SK-N-SH (cell line): ENCODE measurements around the gene MYF6. TPM values are rescaled to one million over a fixed set of nuclear protein-coding genes. Genes with fewer than 3 reads are reported as not detected.

Experiments
- CTCF ChIA-PET: fragments of 300-600, 350-600 bp; formaldehyde crosslinking; extraction: SDS; loops from one replicate; lab custom pipeline; 2021; lab: Yijun Ruan, JAX
- POLR2A ChIA-PET: fragments of 350-600 bp; sonication (Branson Sonifier 250); formaldehyde crosslinking; extraction: SDS; loops from one replicate; lab custom pipeline; 2020; ENCODE audit warnings: antibody characterized with exemption, inconsistent platforms; lab: Yijun Ruan, JAX
- DNase-seq: peaks from one replicate; pipeline ENCODE4 v3.0.0; 2012
- H2AFZ ChIP-seq: fragments of 200-600 bp; sonication (generic); 2 replicates; pipeline ENCODE4 v1.8.1; 2016; ENCODE audit warnings: antibody characterized with exemption, mild to moderate bottlenecking, low read depth
- H3F3A ChIP-seq: fragments of 200-600 bp; sonication (generic); replicated peaks from 2 replicates; pipeline ENCODE3; 2016; ENCODE audit warnings: antibody characterized with exemption, mild to moderate bottlenecking; ENCODE audit not compliant: insufficient read depth
- H3K27ac ChIP-seq, 2 experiments: fragments of 200-500 bp in 1 of 2; fragments of 200-600 bp in 1 of 2; sonication (Bioruptor generic) in 1 of 2; sonication (generic), shearing (Covaris generic) in 1 of 2; 2 replicates each; pipeline versions ENCODE4 v1.5.1 to v1.6.1; 2014 to 2016; ENCODE audit warnings: low read depth in 2 of 2, inconsistent platforms in 1 of 2, low read length in 1 of 2, mild to moderate bottlenecking in 1 of 2, mixed read lengths in 1 of 2
- H3K27me3 ChIP-seq: fragments of 200-600 bp; sonication (generic), shearing (Covaris generic); 2 replicates; pipeline ENCODE4 v1.6.1; 2016; ENCODE audit warnings: mixed run types; ENCODE audit not compliant: insufficient read depth
- H3K36me3 ChIP-seq, 2 experiments: fragments of 200-500 bp in 1 of 2; fragments of 200-600 bp in 1 of 2; sonication (Bioruptor generic) in 1 of 2; sonication (generic) in 1 of 2; replicated peaks in 1 of 2; 2 replicates each; pipeline versions ENCODE3 to v1.5.1; 2014 to 2016; ENCODE audit warnings: low read length in 1 of 2, mild to moderate bottlenecking in 1 of 2; ENCODE audit not compliant: insufficient read depth in 2 of 2, control insufficient read depth in 1 of 2
- H3K4me1 ChIP-seq, 2 experiments: fragments of 200-500 bp in 1 of 2; fragments of 200-600 bp in 1 of 2; sonication (Bioruptor generic) in 1 of 2; sonication (generic), shearing (Covaris generic) in 1 of 2; 2 replicates each; pipeline versions ENCODE4 v1.5.1 to v1.6.1; 2014 to 2016; ENCODE audit warnings: low read depth in 1 of 2, low read length in 1 of 2, mixed run types in 1 of 2; ENCODE audit not compliant: insufficient read depth in 2 of 2, control insufficient read depth in 1 of 2
- H3K4me2 ChIP-seq: fragments of 200-600 bp; sonication (generic), shearing (Covaris generic); 2 replicates; pipeline ENCODE4 v1.6.1; 2017; ENCODE audit warnings: mixed run types
- H3K4me3 ChIP-seq, 2 experiments: fragments of 200-500 bp in 1 of 2; fragments of 200-600 bp in 1 of 2; sonication (Bioruptor generic) in 1 of 2; sonication (generic), shearing (Covaris generic) in 1 of 2; 2 replicates each; pipeline versions ENCODE4 v1.5.1 to v1.8.1; 2014 to 2016; ENCODE audit warnings: low read depth in 2 of 2, inconsistent platforms in 1 of 2, low read length in 1 of 2, mild to moderate bottlenecking in 1 of 2, mixed read lengths in 1 of 2, moderate library complexity in 1 of 2
- H3K79me2 ChIP-seq: fragments of 200-600 bp; sonication (generic); 2 replicates; pipeline ENCODE4 v1.8.1; 2017; ENCODE audit warnings: mild to moderate bottlenecking; ENCODE audit not compliant: insufficient read depth
- H3K9ac ChIP-seq: fragments of 200-600 bp; sonication (generic); 2 replicates; pipeline ENCODE4 v1.6.1; 2017; ENCODE audit warnings: mixed run types
- H3K9me2 ChIP-seq: fragments of 200-600 bp; sonication (generic); 2 replicates; pipeline ENCODE4 v1.6.1; 2017; ENCODE audit warnings: mixed run types
- H3K9me3 ChIP-seq: fragments of 200-600 bp; sonication (generic); 2 replicates; pipeline ENCODE4 v1.6.1; 2017; ENCODE audit warnings: mixed run types, mild to moderate bottlenecking, moderate library complexity
- H4K20me1 ChIP-seq: fragments of 200-600 bp; sonication (generic); 2 replicates; pipeline ENCODE4 v1.6.1; 2017; ENCODE audit warnings: mild to moderate bottlenecking, mixed run types; ENCODE audit not compliant: insufficient read depth
- ELF1 ChIP-seq: IDR thresholded peaks from 2 replicates; pipeline ENCODE4 v1.4.0; 2012
- FOSL2 ChIP-seq: IDR thresholded peaks from 2 replicates; pipeline ENCODE4 v1.4.0; 2012; ENCODE audit warnings: low read depth, mild to moderate bottlenecking, moderate library complexity, borderline replicate concordance
- FOXM1 ChIP-seq: IDR thresholded peaks from 2 replicates; pipeline ENCODE4 v1.4.0; 2012; ENCODE audit warnings: low read depth, mild to moderate bottlenecking
- GABPA ChIP-seq: IDR thresholded peaks from 2 replicates; pipeline ENCODE4 v1.4.0; 2012; ENCODE audit warnings: low read depth, mild to moderate bottlenecking
- GATA2 ChIP-seq: sonication (generic); formaldehyde crosslinking; IDR thresholded peaks from 2 replicates; pipeline ENCODE4 v1.5.0; 2020; ENCODE audit warnings: mild to moderate bottlenecking, missing genetic modification reagents
- JUND ChIP-seq: IDR thresholded peaks from 2 replicates; pipeline ENCODE4 v1.4.0; 2012
- MAX ChIP-seq: IDR thresholded peaks from 2 replicates; pipeline ENCODE4 v1.4.0; 2012; ENCODE audit warnings: low read depth
- MEF2A ChIP-seq: IDR thresholded peaks from 2 replicates; pipeline ENCODE4 v1.4.0; 2012; ENCODE audit warnings: low read depth, borderline replicate concordance
- NFIC ChIP-seq: IDR thresholded peaks from 2 replicates; pipeline ENCODE4 v1.4.0; 2012; ENCODE audit warnings: borderline replicate concordance
- POLR2AphosphoS5 ChIP-seq: IDR thresholded peaks from 2 replicates; pipeline ENCODE4 v1.6.1; 2012; ENCODE audit warnings: low read depth, low read length
- RAD21 ChIP-seq: IDR thresholded peaks from 2 replicates; pipeline ENCODE4 v1.6.1; 2012; ENCODE audit warnings: mild to moderate bottlenecking, low read length
- RCOR1 ChIP-seq: fragments of 150-350 bp; IDR thresholded peaks from 2 replicates; pipeline ENCODE4 v1.6.1; 2017; ENCODE audit warnings: antibody characterized with exemption, low read length
- RFX5 ChIP-seq: IDR thresholded peaks from 2 replicates; pipeline ENCODE4 v1.6.1; 2012; ENCODE audit warnings: mild to moderate bottlenecking, improper control_type of control experiment, low read length
- SIN3A ChIP-seq: IDR thresholded peaks from 2 replicates; pipeline ENCODE4 v1.6.1; 2012; ENCODE audit warnings: low read depth, mild to moderate bottlenecking, low read length, moderate library complexity, borderline replicate concordance
- SMC3 ChIP-seq: IDR thresholded peaks from 2 replicates; pipeline ENCODE4 v1.6.1; 2012; ENCODE audit warnings: low read depth, low read length, improper control_type of control experiment
- TCF12 ChIP-seq: IDR thresholded peaks from 2 replicates; pipeline ENCODE4 v1.4.0; 2012
- TEAD4 ChIP-seq: IDR thresholded peaks from 2 replicates; pipeline ENCODE4 v1.4.0; 2012; ENCODE audit warnings: mild to moderate bottlenecking, borderline replicate concordance; ENCODE audit not compliant: insufficient read depth
- USF2 ChIP-seq: fragments of 150-350 bp; IDR thresholded peaks from 2 replicates; pipeline ENCODE4 v1.6.1; 2017; ENCODE audit warnings: antibody characterized with exemption, low read length, low read depth, borderline replicate concordance
- WGBS: methylation state at CpG from one replicate; pipeline ENCODE4 v1.1.6; 2017; ENCODE audit warnings: low lambda C conversion rate; 5-methylcytosine and 5-hydroxymethylcytosine counted together
- polyA plus RNA-seq, 3 experiments: library from polyadenylated mRNA; depleted of rRNA; stranded (reverse); fragments of >200 nt; gene quantifications; 2 replicates each; pipeline ENCODE4 v1.2.3, GENCODE V29; 2012
- TF ChIP-seq, protein P1 (sequence below): IDR thresholded peaks from 2 replicates; pipeline ENCODE4 v1.6.1; 2012; ENCODE audit warnings: mild to moderate bottlenecking, low read depth, low read length, moderate library complexity
- TF ChIP-seq, protein P2 (sequence below): IDR thresholded peaks from 2 replicates; pipeline ENCODE4; 2012

The MYF6 gene
- polyA plus RNA-seq, 1 of the 3 experiments (the other 2 are of a cell fraction), result not detected

DNA sequence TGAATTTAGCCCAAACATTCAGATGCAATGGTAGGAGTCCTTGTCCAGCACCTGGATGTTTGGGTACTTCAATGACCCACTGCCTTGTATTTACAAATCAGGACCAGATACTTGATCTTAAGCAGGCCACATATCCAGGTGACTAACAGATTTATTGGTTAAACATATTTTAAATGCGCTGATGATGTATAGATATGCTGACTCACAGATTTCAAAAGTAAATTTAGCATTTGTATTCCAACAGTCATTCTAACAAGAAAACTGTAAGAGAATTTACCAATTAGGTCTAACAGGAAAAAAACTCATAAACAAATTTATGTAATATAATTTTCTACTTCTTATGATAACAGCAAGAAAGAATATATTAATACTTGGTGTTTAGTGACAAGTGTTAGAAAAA, 29.4 kb upstream of the MYF6 start (continued):
- TF ChIP-seq, protein P1, sequence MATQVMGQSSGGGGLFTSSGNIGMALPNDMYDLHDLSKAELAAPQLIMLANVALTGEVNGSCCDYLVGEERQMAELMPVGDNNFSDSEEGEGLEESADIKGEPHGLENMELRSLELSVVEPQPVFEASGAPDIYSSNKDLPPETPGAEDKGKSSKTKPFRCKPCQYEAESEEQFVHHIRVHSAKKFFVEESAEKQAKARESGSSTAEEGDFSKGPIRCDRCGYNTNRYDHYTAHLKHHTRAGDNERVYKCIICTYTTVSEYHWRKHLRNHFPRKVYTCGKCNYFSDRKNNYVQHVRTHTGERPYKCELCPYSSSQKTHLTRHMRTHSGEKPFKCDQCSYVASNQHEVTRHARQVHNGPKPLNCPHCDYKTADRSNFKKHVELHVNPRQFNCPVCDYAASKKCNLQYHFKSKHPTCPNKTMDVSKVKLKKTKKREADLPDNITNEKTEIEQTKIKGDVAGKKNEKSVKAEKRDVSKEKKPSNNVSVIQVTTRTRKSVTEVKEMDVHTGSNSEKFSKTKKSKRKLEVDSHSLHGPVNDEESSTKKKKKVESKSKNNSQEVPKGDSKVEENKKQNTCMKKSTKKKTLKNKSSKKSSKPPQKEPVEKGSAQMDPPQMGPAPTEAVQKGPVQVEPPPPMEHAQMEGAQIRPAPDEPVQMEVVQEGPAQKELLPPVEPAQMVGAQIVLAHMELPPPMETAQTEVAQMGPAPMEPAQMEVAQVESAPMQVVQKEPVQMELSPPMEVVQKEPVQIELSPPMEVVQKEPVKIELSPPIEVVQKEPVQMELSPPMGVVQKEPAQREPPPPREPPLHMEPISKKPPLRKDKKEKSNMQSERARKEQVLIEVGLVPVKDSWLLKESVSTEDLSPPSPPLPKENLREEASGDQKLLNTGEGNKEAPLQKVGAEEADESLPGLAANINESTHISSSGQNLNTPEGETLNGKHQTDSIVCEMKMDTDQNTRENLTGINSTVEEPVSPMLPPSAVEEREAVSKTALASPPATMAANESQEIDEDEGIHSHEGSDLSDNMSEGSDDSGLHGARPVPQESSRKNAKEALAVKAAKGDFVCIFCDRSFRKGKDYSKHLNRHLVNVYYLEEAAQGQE, result no peak
- TF ChIP-seq GABPA (no peak), RCOR1 (no peak), GATA2 (CRISPR knock-in tag) (no peak)
- TF ChIP-seq, all 33 proteins: peak for 0

- Histone ChIP-seq H3K4me2 (no peak overlapping the region), H3K4me3 (no peak overlapping the region), H3K9me2 (no peaks in the 10 kb centered on the region), H3K9me3 (no peaks in the 10 kb centered on the region), H3K4me1 (no peaks in the 10 kb centered on the region), H3K36me3 (no peaks in the 10 kb centered on the region), H3K27me3 (peaks cover 17% of the 10 kb centered on the region; the same call in 1 of the 2 replicates), H3K79me2 (no peaks in the 10 kb centered on the region), H4K20me1 (no peaks in the 10 kb centered on the region), H3F3A (no peaks in the 10 kb centered on the region), H2AFZ (no peak overlapping the region), H3K9ac (no peak overlapping the region), H3K27ac (no peak overlapping the region)
- TF ChIP-seq JUND (no peak), FOSL2 (no peak), SMC3 (no peak), POLR2AphosphoS5 (no peak), GABPA (no peak), TEAD4 (no peak), FOXM1 (no peak), RCOR1 (no peak), RFX5 (no peak), NFIC (no peak), USF2 (no peak), SIN3A (no peak), TCF12 (no peak), ELF1 (no peak), MAX (no peak), MEF2A (no peak), RAD21 (no peak), GATA2 (CRISPR knock-in tag) (no peak)
- TF ChIP-seq, protein P2, sequence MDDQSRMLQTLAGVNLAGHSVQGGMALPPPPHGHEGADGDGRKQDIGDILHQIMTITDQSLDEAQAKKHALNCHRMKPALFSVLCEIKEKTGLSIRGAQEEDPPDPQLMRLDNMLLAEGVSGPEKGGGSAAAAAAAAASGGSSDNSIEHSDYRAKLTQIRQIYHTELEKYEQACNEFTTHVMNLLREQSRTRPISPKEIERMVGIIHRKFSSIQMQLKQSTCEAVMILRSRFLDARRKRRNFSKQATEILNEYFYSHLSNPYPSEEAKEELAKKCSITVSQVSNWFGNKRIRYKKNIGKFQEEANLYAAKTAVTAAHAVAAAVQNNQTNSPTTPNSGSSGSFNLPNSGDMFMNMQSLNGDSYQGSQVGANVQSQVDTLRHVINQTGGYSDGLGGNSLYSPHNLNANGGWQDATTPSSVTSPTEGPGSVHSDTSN, result no peak
- TF ChIP-seq, protein P1, result no peak
- POLR2A ChIA-PET, result no interaction called here
- DNase-seq, result no peak
- CTCF ChIA-PET, result no interaction called here
- WGBS, result 12% methylated on average over 3 of the region's 3 CpGs
These were observed 27.9 kb upstream of the MYF6 start for GRCh38 chr12:80679346-80680131.
